GM12878 (cell line): Measurements from ENCODE around the gene TNFSF13. TPM values are rescaled to one million over a fixed set of nuclear protein-coding genes. Genes with fewer than 3 reads are reported as not detected.

Source experiments
- ATAC-seq: fragments of 200-7000 bp; cut with Tn5 transposase; 3 replicates; pipeline ENCODE4 v1.9.1; 2020; ENCODE audit warnings: mild to moderate bottlenecking, moderate library complexity
- BruUV-seq: library from RNA; stranded (reverse); fragments of 400-500 nt; replicated peaks from 2 replicates; lab custom pipeline; 2021; lab: Mats Ljungman, UMichigan
- CTCF ChIA-PET: fragments of 300-600 bp; sonication (Branson Sonifier 250); formaldehyde crosslinking; extraction: SDS; loops from one replicate; lab custom pipeline; 2021; ENCODE audit warnings: inconsistent platforms; lab: Yijun Ruan, JAX
- POLR2A ChIA-PET: fragments of 350-600 bp; formaldehyde crosslinking; extraction: SDS; loops from one replicate; lab custom pipeline; 2021; ENCODE audit warnings: inconsistent platforms; lab: Charles Lee
- RAD21 ChIA-PET: fragments of 300-600 bp; sonication (Branson Sonifier 250); formaldehyde crosslinking; loops from one replicate; lab custom pipeline; 2023; ENCODE audit warnings: antibody characterized with exemption; ENCODE audit not compliant: unreplicated experiment; lab: Charles Lee
- SMC1A ChIA-PET: fragments of 300-600 bp; sonication (Branson Sonifier 250); formaldehyde crosslinking; loops from one replicate; lab custom pipeline; 2023; ENCODE audit not compliant: unreplicated experiment, uncharacterized antibody; lab: Charles Lee
- DNase-seq: peaks from one replicate; pipeline ENCODE4 v3.0.0-alpha.2; 2011; ENCODE audit warnings: low read depth, low spot score
- FAIRE-seq: peaks from 3 replicates; lab custom pipeline; 2011; peaks lifted over from hg19 to GRCh38; lab: Jason Lieb, UNC
- H2AFZ ChIP-seq: 2 replicates; pipeline ENCODE4 v1.6.0; 2011; ENCODE audit warnings: low read depth, low read length, control low read depth; ENCODE audit not compliant: control insufficient read depth
- H3K27ac ChIP-seq: 2 replicates; pipeline ENCODE4 v1.5.1; 2011; ENCODE audit warnings: control low read depth; ENCODE audit not compliant: control insufficient read depth, insufficient read depth
- H3K27me3 ChIP-seq, 2 experiments: replicated peaks in 1 of 2; 2 replicates each; pipeline versions ENCODE4 v1.6.0 to v1.6.1; 2011; ENCODE audit warnings: low read length in 1 of 2; ENCODE audit not compliant: control insufficient read depth in 2 of 2, insufficient read depth in 2 of 2
- H3K36me3 ChIP-seq, 2 experiments: 2 replicates each; pipeline ENCODE4 v1.5.1; 2011; ENCODE audit warnings: low read length in 1 of 2; ENCODE audit not compliant: control insufficient read depth in 2 of 2, insufficient read depth in 2 of 2
- H3K4me1 ChIP-seq: 2 replicates; pipeline ENCODE4 v1.6.1; 2011; ENCODE audit warnings: mild to moderate bottlenecking, low read length, moderate library complexity, mixed read lengths; ENCODE audit not compliant: control insufficient read depth, insufficient read depth
- H3K4me2 ChIP-seq: 2 replicates; pipeline ENCODE4 v1.6.0; 2011; ENCODE audit warnings: control low read depth; ENCODE audit not compliant: control insufficient read depth, insufficient read depth
- H3K4me3 ChIP-seq: fragments of 200-600 bp; sonication (generic); 2 replicates; pipeline ENCODE4 v1.5.1; 2016
- H3K79me2 ChIP-seq: 2 replicates; pipeline ENCODE4 v1.6.0; 2011; ENCODE audit warnings: low read length; ENCODE audit not compliant: control insufficient read depth, insufficient read depth
- H3K9ac ChIP-seq: 2 replicates; pipeline ENCODE4 v1.8.0; 2011; ENCODE audit warnings: low read length, control low read depth, mixed read lengths; ENCODE audit not compliant: control insufficient read depth, insufficient read depth
- H3K9me3 ChIP-seq: replicated peaks from 3 replicates; pipeline ENCODE4 v1.5.1; 2011; ENCODE audit warnings: mild to moderate bottlenecking, low read length; ENCODE audit not compliant: control insufficient read depth, insufficient read depth
- H4K20me1 ChIP-seq: 2 replicates; pipeline ENCODE4 v1.6.0; 2011; ENCODE audit not compliant: control insufficient read depth, insufficient read depth
- BMI1 ChIP-seq: fragments of 450-650 bp; IDR thresholded peaks from 2 replicates; pipeline ENCODE4 v1.6.1; 2016; ENCODE audit warnings: mild to moderate bottlenecking, moderate library complexity, borderline replicate concordance
- CEBPZ ChIP-seq: fragments of 150-350 bp; IDR thresholded peaks from 2 replicates; pipeline ENCODE4 v1.6.1; 2016; ENCODE audit warnings: low read depth, low read length
- HSF1 ChIP-seq: fragments of 150-350 bp; IDR thresholded peaks from 2 replicates; pipeline ENCODE4 v1.6.1; 2014; ENCODE audit warnings: mild to moderate bottlenecking, low read depth, low read length
- KAT2A ChIP-seq: conservative IDR thresholded peaks from 2 replicates; pipeline ENCODE4 v1.6.1; 2011; ENCODE audit warnings: low read depth, low read length; ENCODE audit not compliant: control insufficient read depth
- POU2F2 ChIP-seq: IDR thresholded peaks from 3 replicates; pipeline ENCODE4 v1.6.1; 2011; ENCODE audit warnings: low read depth, mild to moderate bottlenecking, low read length, borderline replicate concordance
- STAT3 ChIP-seq: IDR thresholded peaks from 2 replicates; pipeline ENCODE4 v1.6.1; 2011; ENCODE audit warnings: low read depth, low read length, improper control_type of control experiment
- ZNF274 ChIP-seq: IDR thresholded peaks from one replicate; pipeline ENCODE4 v1.8.0; 2011; ENCODE audit not compliant: insufficient read length, insufficient read depth
- WGBS: methylation state at CpG from one replicate; pipeline ENCODE4 v1.1.6; 2016; ENCODE audit warnings: low lambda C conversion rate; ENCODE audit not compliant: insufficient replicate concordance, insufficient coverage; ENCODE audit errors: missing lambda C conversion rate; 5-methylcytosine and 5-hydroxymethylcytosine counted together
- in situ Hi-C: fragments of 300-500 bp; cut with MboI; formaldehyde crosslinking; loops from 9 replicates; pipeline ENCODE4 v1.14.3; 2018; ENCODE audit warnings: mixed read lengths
- intact Hi-C: fragments of 100-400 bp; cut with micrococcal nuclease; formaldehyde crosslinking; loops from one replicate; pipeline ENCODE4 v1.14.2; 2022; ENCODE audit not compliant: unreplicated experiment
- polyA plus RNA-seq, 11 experiments: library from polyadenylated mRNA; depleted of rRNA in 4 of 11; unstranded in 6 of 11; stranded (reverse) in 5 of 11; fragments of >200 nt; fragmentation: Nextera tagmentation in 4 of 11; fragmentation: Illumina TruSeq in 1 of 11; extraction: Ambion mirVana in 4 of 11; extraction: Trizol in 1 of 11; gene quantifications; 1 replicate in 1 of 11; 2 replicates in 10 of 11; pipeline versions ENCODE4 v1.2.1 to v1.2.3, GENCODE V29; 2011 to 2016; ENCODE audit warnings: inconsistent platforms in 2 of 11, missing spikeins in 2 of 11, low read depth in 1 of 11
- total RNA-seq, 4 experiments: library from RNA; depleted of rRNA in 3 of 4; stranded (reverse); fragments of >200 nt in 3 of 4; fragmentation: Illumina TruSeq in 1 of 4; extraction: Trizol in 1 of 4; gene quantifications; 2 replicates each; pipeline versions ENCODE4 v1.2.1 to v1.2.3, GENCODE V29; 2013 to 2021
- TF ChIP-seq, protein P1 (sequence below): IDR thresholded peaks from 2 replicates; pipeline ENCODE4 v1.6.1; 2012; ENCODE audit warnings: improper control_type of control experiment, low read depth, low read length; ENCODE audit not compliant: insufficient replicate concordance

Gene TNFSF13
- total and polyA plus RNA-seq, 10 of the 15 experiments (the other 5 are each of a cell fraction or from before 2014, with no cell fraction given): 0.56 to 14.6 (median 9.7) TPM

- H3K4me2 ChIP-seq: no peak overlapping the region
- DNase-seq (no peak), ATAC-seq (no peak)
- ChIA-PET RAD21 (no interaction called here), SMC1A (interaction anchor here (1.5 kb wide), 1 partner anchor 16 kb away, joined by 3 read pairs; no protein-coding TSS in a partner anchor)
- H3K36me3 ChIP-seq: no peaks in the 10 kb centered on the region
- H3K4me3 ChIP-seq: no peak overlapping the region
- no peak overlapping the region for H3K9ac ChIP-seq
- H3K79me2 ChIP-seq: no peaks in the 10 kb centered on the region
- BruUV-seq: no TSS peak
- intact Hi-C loops: no loop called here
- no peaks in the 10 kb centered on the region for H3K27me3 ChIP-seq
- H3K9me3 ChIP-seq: peaks cover 8% of the 10 kb centered on the region; the same call in 2 of the 3 replicates
- TF ChIP-seq POU2F2 (no peak), BMI1 (no peak), CEBPZ (no peak), ZNF274 (no peak), HSF1 (no peak), KAT2A (no peak), STAT3 (no peak)
- TF ChIP-seq, protein P1, sequence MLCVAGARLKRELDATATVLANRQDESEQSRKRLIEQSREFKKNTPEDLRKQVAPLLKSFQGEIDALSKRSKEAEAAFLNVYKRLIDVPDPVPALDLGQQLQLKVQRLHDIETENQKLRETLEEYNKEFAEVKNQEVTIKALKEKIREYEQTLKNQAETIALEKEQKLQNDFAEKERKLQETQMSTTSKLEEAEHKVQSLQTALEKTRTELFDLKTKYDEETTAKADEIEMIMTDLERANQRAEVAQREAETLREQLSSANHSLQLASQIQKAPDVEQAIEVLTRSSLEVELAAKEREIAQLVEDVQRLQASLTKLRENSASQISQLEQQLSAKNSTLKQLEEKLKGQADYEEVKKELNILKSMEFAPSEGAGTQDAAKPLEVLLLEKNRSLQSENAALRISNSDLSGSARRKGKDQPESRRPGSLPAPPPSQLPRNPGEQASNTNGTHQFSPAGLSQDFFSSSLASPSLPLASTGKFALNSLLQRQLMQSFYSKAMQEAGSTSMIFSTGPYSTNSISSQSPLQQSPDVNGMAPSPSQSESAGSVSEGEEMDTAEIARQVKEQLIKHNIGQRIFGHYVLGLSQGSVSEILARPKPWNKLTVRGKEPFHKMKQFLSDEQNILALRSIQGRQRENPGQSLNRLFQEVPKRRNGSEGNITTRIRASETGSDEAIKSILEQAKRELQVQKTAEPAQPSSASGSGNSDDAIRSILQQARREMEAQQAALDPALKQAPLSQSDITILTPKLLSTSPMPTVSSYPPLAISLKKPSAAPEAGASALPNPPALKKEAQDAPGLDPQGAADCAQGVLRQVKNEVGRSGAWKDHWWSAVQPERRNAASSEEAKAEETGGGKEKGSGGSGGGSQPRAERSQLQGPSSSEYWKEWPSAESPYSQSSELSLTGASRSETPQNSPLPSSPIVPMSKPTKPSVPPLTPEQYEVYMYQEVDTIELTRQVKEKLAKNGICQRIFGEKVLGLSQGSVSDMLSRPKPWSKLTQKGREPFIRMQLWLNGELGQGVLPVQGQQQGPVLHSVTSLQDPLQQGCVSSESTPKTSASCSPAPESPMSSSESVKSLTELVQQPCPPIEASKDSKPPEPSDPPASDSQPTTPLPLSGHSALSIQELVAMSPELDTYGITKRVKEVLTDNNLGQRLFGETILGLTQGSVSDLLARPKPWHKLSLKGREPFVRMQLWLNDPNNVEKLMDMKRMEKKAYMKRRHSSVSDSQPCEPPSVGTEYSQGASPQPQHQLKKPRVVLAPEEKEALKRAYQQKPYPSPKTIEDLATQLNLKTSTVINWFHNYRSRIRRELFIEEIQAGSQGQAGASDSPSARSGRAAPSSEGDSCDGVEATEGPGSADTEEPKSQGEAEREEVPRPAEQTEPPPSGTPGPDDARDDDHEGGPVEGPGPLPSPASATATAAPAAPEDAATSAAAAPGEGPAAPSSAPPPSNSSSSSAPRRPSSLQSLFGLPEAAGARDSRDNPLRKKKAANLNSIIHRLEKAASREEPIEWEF: no peak
- TF ChIP-seq, all 136 proteins: peak for 0
- WGBS: 71% methylated on average over 9 of the region's 9 CpGs
- Histone ChIP-seq H3K27ac (no peak overlapping the region), H4K20me1 (no peaks in the 10 kb centered on the region), H3K4me1 (peaks cover 5% of the 10 kb centered on the region; the same call in 1 of the 2 replicates), H2AFZ (no peak overlapping the region)
- no peak for FAIRE-seq
- in situ Hi-C loops: no loop called here
- POLR2A ChIA-PET: no interaction called here
- CTCF ChIA-PET: interaction anchor here (1.7 to 2.1 kb wide), 3 partner anchors 16 to 27 kb away, joined by 4 to 5 read pairs (median 5); no protein-coding TSS in a partner anchor
Observed at GRCh38 chr17:7541074-7541621, 17.4 kb upstream of the TNFSF13 start.
